Dendritic cell treated with granulocyte-macrophage colony-stimulating factor and Interleukin-4, amounts not matched to agents 40 ng/mL and 50 ng/mL, for 4 days (primary cell): ENCODE results near the gene GSE1.

Experiments
- H3K27ac Mint-ChIP-seq: one replicate; pipeline ENCODE4 v1.8.0; 2022; ENCODE audit warnings: mild to moderate bottlenecking, mixed read lengths
- H3K27me3 Mint-ChIP-seq: one replicate; pipeline ENCODE4 v1.8.0; 2022; ENCODE audit warnings: mild to moderate bottlenecking, mixed read lengths
- H3K36me3 Mint-ChIP-seq: one replicate; pipeline ENCODE4 v1.8.0; 2022; ENCODE audit warnings: low read depth, mixed read lengths
- H3K4me1 Mint-ChIP-seq: one replicate; pipeline ENCODE4 v1.8.0; 2022; ENCODE audit warnings: low read depth, mixed read lengths
- H3K4me3 Mint-ChIP-seq: one replicate; pipeline ENCODE4 v1.8.0; 2022; ENCODE audit warnings: mild to moderate bottlenecking, moderate library complexity, mixed read lengths
- H3K9me3 Mint-ChIP-seq: one replicate; pipeline ENCODE4 v1.8.0; 2022; ENCODE audit warnings: mixed read lengths
- intact Hi-C: fragments of 100-400 bp; cut with micrococcal nuclease; formaldehyde crosslinking; loops from one replicate; pipeline ENCODE4 v1.15.0; 2022

Gene GSE1

GRCh38 chr16:85722128-85722893 lies 109.2 kb downstream of the GSE1 start:
- H3K4me1 Mint-ChIP-seq: peaks cover 13% of the 10 kb centered on the region
- H3K27me3 Mint-ChIP-seq: no peaks in the 10 kb centered on the region
- no peak overlapping the region for H3K27ac Mint-ChIP-seq
- H3K4me3 Mint-ChIP-seq: no peak overlapping the region
- H3K9me3 Mint-ChIP-seq: no peaks in the 10 kb centered on the region
- peaks cover 34% of the 10 kb centered on the region for H3K36me3 Mint-ChIP-seq
- intact Hi-C loops: no loop called here

DNA sequence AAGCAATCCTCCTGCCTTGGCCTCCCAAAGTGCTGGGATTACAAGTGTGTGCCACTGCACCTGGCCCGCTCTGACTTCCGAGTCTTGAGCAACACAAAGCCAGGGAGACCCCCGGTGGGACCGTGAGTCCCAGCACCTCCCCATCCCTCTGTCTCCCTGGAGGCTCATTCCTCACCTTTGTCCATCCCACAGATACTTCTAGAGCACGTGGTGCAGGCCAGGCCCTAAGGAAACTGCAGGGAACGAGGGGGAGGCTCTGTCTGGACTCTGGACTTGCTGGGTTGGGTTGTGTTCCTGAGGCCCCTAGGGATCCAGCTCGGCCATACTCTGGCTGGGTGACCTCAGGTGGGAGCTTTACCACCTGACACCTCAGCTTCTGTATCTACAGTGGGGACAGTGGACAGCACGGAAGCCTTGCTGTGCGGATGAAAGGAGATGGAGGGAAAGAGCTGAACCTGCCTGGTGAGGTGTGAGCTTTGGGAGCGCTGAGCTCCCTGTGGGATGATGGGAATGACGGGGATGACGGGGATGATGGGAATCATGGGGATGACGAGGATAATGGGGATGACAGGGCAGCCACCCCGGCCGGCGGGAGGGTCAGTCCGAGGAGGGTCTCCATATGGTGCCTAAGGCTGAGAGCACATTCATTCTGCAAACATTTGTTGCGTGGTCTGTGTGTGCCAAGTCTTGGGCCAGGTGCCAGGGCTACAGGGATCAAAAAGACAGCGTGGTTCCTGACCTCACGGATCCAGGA lies 111.2 kb downstream of the GSE1 start:
- intact Hi-C loops: no loop called here
- Mint-ChIP-seq H3K27ac (no peak overlapping the region), H3K9me3 (no peaks in the 10 kb centered on the region), H3K4me3 (no peak overlapping the region), H3K27me3 (no peaks in the 10 kb centered on the region), H3K36me3 (peaks cover 36% of the 10 kb centered on the region), H3K4me1 (peaks cover 6% of the 10 kb centered on the region)

GRCh38 chr16:85724936-85725335 lies 111.8 kb downstream of the GSE1 start:
- H3K27me3 Mint-ChIP-seq: no peaks in the 10 kb centered on the region
- H3K4me3 Mint-ChIP-seq: no peak overlapping the region
- intact Hi-C loops: no loop called here
- H3K36me3 Mint-ChIP-seq: peaks cover 36% of the 10 kb centered on the region
- H3K4me1 Mint-ChIP-seq: peaks cover 12% of the 10 kb centered on the region
- H3K9me3 Mint-ChIP-seq: no peaks in the 10 kb centered on the region
- H3K27ac Mint-ChIP-seq: no peak overlapping the region
